ENCODE data around the gene IGSF5. TPM values are rescaled to one million over a fixed set of nuclear protein-coding genes. Genes with fewer than 3 reads are reported as not detected.

Gene IGSF5
- total RNA-seq, 1 experiment from 2014 or later, result not detected

DNA sequence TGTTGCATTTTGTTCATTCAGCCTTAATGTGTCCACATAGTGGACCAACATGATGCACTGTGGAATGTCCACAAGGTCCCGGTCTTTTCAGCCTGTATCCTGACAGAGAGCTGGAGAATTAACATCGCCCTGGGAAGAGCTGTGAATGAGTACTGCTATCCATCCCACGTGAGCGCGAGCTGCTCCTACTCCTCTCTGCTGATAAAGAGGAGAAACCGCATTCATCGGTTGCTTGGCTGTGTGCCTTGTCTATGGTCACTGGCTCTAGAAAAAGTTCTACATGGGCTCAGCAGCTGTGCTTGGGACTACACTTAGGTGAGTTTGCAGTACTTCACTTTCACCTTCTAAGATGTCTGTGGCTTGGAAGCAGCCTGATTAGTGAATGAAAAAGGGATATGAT lies 31.1 kb upstream of the IGSF5 start:
- Histone ChIP-seq H3K4me1 (replicated peaks; ENCODE audit: insufficient read depth) (no peaks in the 10 kb centered on the region), H3K9me2 (ENCODE audit: insufficient read depth) (no peaks in the 10 kb centered on the region), H3K79me2 (ENCODE audit: low read depth) (no peaks in the 10 kb centered on the region), H2AFZ (no peak overlapping the region), H3K36me3 (ENCODE audit: low read depth) (no peaks in the 10 kb centered on the region), H3F3A (ENCODE audit: insufficient read depth, low read depth) (no peaks in the 10 kb centered on the region), H3K4me3 (no peak overlapping the region), H3K9me3 (ENCODE audit: insufficient read depth, low read depth) (no peaks in the 10 kb centered on the region), H4K20me1 (ENCODE audit: insufficient read depth) (no peaks in the 10 kb centered on the region), H3K27ac (no peak overlapping the region), H3K4me2 (no peak overlapping the region), H3K27me3 (ENCODE audit: insufficient read depth, low read depth) (peaks cover 15% of the 10 kb centered on the region)
- TF ChIP-seq EZH2 (IDR thresholded peaks at IDR 0.05; ENCODE audit: low read depth), result no peak
- TF ChIP-seq, protein P1, sequence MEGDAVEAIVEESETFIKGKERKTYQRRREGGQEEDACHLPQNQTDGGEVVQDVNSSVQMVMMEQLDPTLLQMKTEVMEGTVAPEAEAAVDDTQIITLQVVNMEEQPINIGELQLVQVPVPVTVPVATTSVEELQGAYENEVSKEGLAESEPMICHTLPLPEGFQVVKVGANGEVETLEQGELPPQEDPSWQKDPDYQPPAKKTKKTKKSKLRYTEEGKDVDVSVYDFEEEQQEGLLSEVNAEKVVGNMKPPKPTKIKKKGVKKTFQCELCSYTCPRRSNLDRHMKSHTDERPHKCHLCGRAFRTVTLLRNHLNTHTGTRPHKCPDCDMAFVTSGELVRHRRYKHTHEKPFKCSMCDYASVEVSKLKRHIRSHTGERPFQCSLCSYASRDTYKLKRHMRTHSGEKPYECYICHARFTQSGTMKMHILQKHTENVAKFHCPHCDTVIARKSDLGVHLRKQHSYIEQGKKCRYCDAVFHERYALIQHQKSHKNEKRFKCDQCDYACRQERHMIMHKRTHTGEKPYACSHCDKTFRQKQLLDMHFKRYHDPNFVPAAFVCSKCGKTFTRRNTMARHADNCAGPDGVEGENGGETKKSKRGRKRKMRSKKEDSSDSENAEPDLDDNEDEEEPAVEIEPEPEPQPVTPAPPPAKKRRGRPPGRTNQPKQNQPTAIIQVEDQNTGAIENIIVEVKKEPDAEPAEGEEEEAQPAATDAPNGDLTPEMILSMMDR (conservative IDR thresholded peaks at IDR 0.05), result no peak
- ChIA-PET CTCF (no interaction called here), POLR2A (ENCODE audit: unreplicated experiment) (no interaction called here)
- DNase-seq, result no peak
- intact Hi-C loops (cut with micrococcal nuclease; ENCODE audit: unreplicated experiment), result no loop called here
- BruUV-seq (replicated peaks), result no TSS peak

DNA sequence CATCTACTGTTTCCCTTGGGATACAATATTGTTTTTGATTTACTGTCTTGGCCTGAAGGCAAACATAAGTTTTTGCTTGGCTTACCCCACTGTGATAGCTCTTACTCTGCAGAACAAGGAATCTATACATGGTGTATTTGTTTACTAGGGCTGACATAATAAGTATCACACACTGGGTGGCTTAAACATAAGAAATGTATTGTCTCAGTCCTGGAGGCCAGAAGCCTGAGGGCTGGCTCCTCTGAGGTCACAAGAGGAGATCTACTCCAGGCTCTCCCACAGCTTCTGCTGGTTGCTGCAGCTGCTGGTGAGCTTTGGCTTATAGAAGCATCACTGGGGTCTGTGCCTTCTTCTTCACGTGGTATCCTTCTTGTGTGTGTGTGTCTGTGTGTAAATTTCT lies 30.7 kb upstream of the IGSF5 start:
- Histone ChIP-seq H2AFZ (no peak overlapping the region), H3F3A (ENCODE audit: insufficient read depth, low read depth) (no peaks in the 10 kb centered on the region), H3K4me1 (replicated peaks; ENCODE audit: insufficient read depth) (no peaks in the 10 kb centered on the region), H3K4me2 (no peak overlapping the region), H3K79me2 (ENCODE audit: low read depth) (no peaks in the 10 kb centered on the region), H3K4me3 (no peak overlapping the region), H3K36me3 (ENCODE audit: low read depth) (no peaks in the 10 kb centered on the region), H3K27me3 (ENCODE audit: insufficient read depth, low read depth) (peaks cover 15% of the 10 kb centered on the region), H4K20me1 (ENCODE audit: insufficient read depth) (no peaks in the 10 kb centered on the region), H3K9me3 (ENCODE audit: insufficient read depth, low read depth) (no peaks in the 10 kb centered on the region), H3K27ac (no peak overlapping the region), H3K9me2 (ENCODE audit: insufficient read depth) (no peaks in the 10 kb centered on the region)
- DNase-seq, result no peak
- intact Hi-C loops (cut with micrococcal nuclease; ENCODE audit: unreplicated experiment), result no loop called here
- ChIA-PET POLR2A (ENCODE audit: unreplicated experiment) (no interaction called here), CTCF (no interaction called here)
- BruUV-seq (replicated peaks), result no TSS peak
- TF ChIP-seq, protein P1 (conservative IDR thresholded peaks at IDR 0.05), result no peak
- TF ChIP-seq EZH2 (IDR thresholded peaks at IDR 0.05; ENCODE audit: low read depth), result no peak

DNA sequence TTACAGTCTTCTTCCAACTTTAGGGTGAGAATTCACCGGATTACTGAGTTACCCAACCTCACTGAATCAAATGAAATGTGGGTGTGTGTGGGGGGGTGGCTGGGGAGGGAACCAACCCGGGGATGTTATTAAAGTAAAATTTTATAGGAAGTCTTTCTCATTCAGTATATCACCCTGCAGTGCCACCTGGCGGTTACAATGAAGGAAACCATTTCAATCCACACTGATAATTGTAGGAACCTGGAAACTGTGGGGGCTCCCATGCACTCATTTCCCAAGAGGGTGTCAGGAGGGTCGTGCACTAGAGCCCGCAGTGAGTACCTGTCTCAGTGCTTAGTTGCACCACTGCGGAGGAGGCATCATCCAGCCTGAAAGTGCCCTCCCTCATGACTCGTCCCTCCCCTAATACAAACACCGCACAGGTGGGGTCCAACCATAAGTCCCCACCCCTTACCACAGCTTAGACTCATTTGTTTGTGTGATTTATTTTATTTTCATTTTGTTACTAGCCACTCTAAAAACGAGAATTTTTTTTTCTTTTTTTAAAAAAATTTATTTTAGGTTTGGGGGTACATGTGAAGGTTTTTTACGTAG lies 29.1 kb upstream of the IGSF5 start:
- Histone ChIP-seq H3K36me3 (ENCODE audit: low read depth) (no peaks in the 10 kb centered on the region), H3K4me1 (replicated peaks; ENCODE audit: insufficient read depth) (no peaks in the 10 kb centered on the region), H3K27ac (no peak overlapping the region), H3F3A (ENCODE audit: insufficient read depth, low read depth) (no peaks in the 10 kb centered on the region), H2AFZ (no peak overlapping the region), H3K4me3 (no peak overlapping the region), H3K27me3 (ENCODE audit: insufficient read depth, low read depth) (peaks cover 8% of the 10 kb centered on the region), H3K9me2 (ENCODE audit: insufficient read depth) (no peaks in the 10 kb centered on the region), H3K4me2 (no peak overlapping the region), H4K20me1 (ENCODE audit: insufficient read depth) (no peaks in the 10 kb centered on the region), H3K9me3 (ENCODE audit: insufficient read depth, low read depth) (no peaks in the 10 kb centered on the region), H3K79me2 (ENCODE audit: low read depth) (no peaks in the 10 kb centered on the region)
- ChIA-PET CTCF (no interaction called here), POLR2A (ENCODE audit: unreplicated experiment) (no interaction called here)
- no TSS peak for BruUV-seq (replicated peaks)
- intact Hi-C loops (cut with micrococcal nuclease; ENCODE audit: unreplicated experiment), result loop anchor here (1.0 kb wide), 1 partner anchor 198 kb away; no protein-coding TSS in a partner anchor
- TF ChIP-seq, protein P1 (conservative IDR thresholded peaks at IDR 0.05), result peak; percentile 72
- no peak for TF ChIP-seq EZH2 (IDR thresholded peaks at IDR 0.05; ENCODE audit: low read depth)
- DNase-seq, result peak in 1 of 2 experiments; percentile 20
